K562 treated with DMSO at 1 percent for 48 hours (cell line): ENCODE data around the gene CAPN6. TPM values are rescaled to one million over a fixed set of nuclear protein-coding genes. Genes with fewer than 3 reads are reported as not detected.

Experiments used
- total RNA-seq: library from RNA; unstranded; fragments of 300-600 nt; gene quantifications from 2 replicates; pipeline ENCODE4 v1.2.3, GENCODE V29; 2022; ENCODE audit warnings: low replicate concordance; ENCODE audit errors: extremely low read depth

The CAPN6 gene
- not detected in 2 replicates for total RNA-seq

GRCh38 chrX:111270339-111270738 lies at the start of gene CAPN6:
Gene CAPN6, minus strand, starts transcription at chrX:111270483. Its CDS starts 6,547 bp downstream, at chrX:111263936.

Other genes with a start within 250 kb of the CAPN6 start
- not detected in 2 replicates for gene PAK3, start 174.3 kb downstream of the CAPN6 start, total RNA-seq
- gene DCX, start 141.7 kb upstream of the CAPN6 start, total RNA-seq, result not detected in 2 replicates
- gene SERTM2, start 241.2 kb upstream of the CAPN6 start, total RNA-seq, result not detected in 2 replicates